SK-N-SH (cell line): ENCODE results near the gene ETV6. TPM values are rescaled to one million over a fixed set of nuclear protein-coding genes. Genes with fewer than 3 reads are reported as not detected.

Source experiments
- CTCF ChIA-PET: fragments of 300-600, 350-600 bp; formaldehyde crosslinking; extraction: SDS; loops from one replicate; lab custom pipeline; 2021; lab: Yijun Ruan, JAX
- POLR2A ChIA-PET: fragments of 350-600 bp; sonication (Branson Sonifier 250); formaldehyde crosslinking; extraction: SDS; loops from one replicate; lab custom pipeline; 2020; ENCODE audit warnings: antibody characterized with exemption, inconsistent platforms; lab: Yijun Ruan, JAX
- DNase-seq: peaks from one replicate; pipeline ENCODE4 v3.0.0; 2012
- H2AFZ ChIP-seq: fragments of 200-600 bp; sonication (generic); 2 replicates; pipeline ENCODE4 v1.8.1; 2016; ENCODE audit warnings: antibody characterized with exemption, mild to moderate bottlenecking, low read depth
- H3F3A ChIP-seq: fragments of 200-600 bp; sonication (generic); replicated peaks from 2 replicates; pipeline ENCODE3; 2016; ENCODE audit warnings: antibody characterized with exemption, mild to moderate bottlenecking; ENCODE audit not compliant: insufficient read depth
- H3K27ac ChIP-seq, 2 experiments: fragments of 200-500 bp in 1 of 2; fragments of 200-600 bp in 1 of 2; sonication (Bioruptor generic) in 1 of 2; sonication (generic), shearing (Covaris generic) in 1 of 2; 2 replicates each; pipeline versions ENCODE4 v1.5.1 to v1.6.1; 2014 to 2016; ENCODE audit warnings: low read depth in 2 of 2, inconsistent platforms in 1 of 2, low read length in 1 of 2, mild to moderate bottlenecking in 1 of 2, mixed read lengths in 1 of 2
- H3K27me3 ChIP-seq: fragments of 200-600 bp; sonication (generic), shearing (Covaris generic); 2 replicates; pipeline ENCODE4 v1.6.1; 2016; ENCODE audit warnings: mixed run types; ENCODE audit not compliant: insufficient read depth
- H3K36me3 ChIP-seq, 2 experiments: fragments of 200-500 bp in 1 of 2; fragments of 200-600 bp in 1 of 2; sonication (Bioruptor generic) in 1 of 2; sonication (generic) in 1 of 2; replicated peaks in 1 of 2; 2 replicates each; pipeline versions ENCODE3 to v1.5.1; 2014 to 2016; ENCODE audit warnings: low read length in 1 of 2, mild to moderate bottlenecking in 1 of 2; ENCODE audit not compliant: insufficient read depth in 2 of 2, control insufficient read depth in 1 of 2
- H3K4me1 ChIP-seq, 2 experiments: fragments of 200-500 bp in 1 of 2; fragments of 200-600 bp in 1 of 2; sonication (Bioruptor generic) in 1 of 2; sonication (generic), shearing (Covaris generic) in 1 of 2; 2 replicates each; pipeline versions ENCODE4 v1.5.1 to v1.6.1; 2014 to 2016; ENCODE audit warnings: low read depth in 1 of 2, low read length in 1 of 2, mixed run types in 1 of 2; ENCODE audit not compliant: insufficient read depth in 2 of 2, control insufficient read depth in 1 of 2
- H3K4me2 ChIP-seq: fragments of 200-600 bp; sonication (generic), shearing (Covaris generic); 2 replicates; pipeline ENCODE4 v1.6.1; 2017; ENCODE audit warnings: mixed run types
- H3K4me3 ChIP-seq, 2 experiments: fragments of 200-500 bp in 1 of 2; fragments of 200-600 bp in 1 of 2; sonication (Bioruptor generic) in 1 of 2; sonication (generic), shearing (Covaris generic) in 1 of 2; 2 replicates each; pipeline versions ENCODE4 v1.5.1 to v1.8.1; 2014 to 2016; ENCODE audit warnings: low read depth in 2 of 2, inconsistent platforms in 1 of 2, low read length in 1 of 2, mild to moderate bottlenecking in 1 of 2, mixed read lengths in 1 of 2, moderate library complexity in 1 of 2
- H3K79me2 ChIP-seq: fragments of 200-600 bp; sonication (generic); 2 replicates; pipeline ENCODE4 v1.8.1; 2017; ENCODE audit warnings: mild to moderate bottlenecking; ENCODE audit not compliant: insufficient read depth
- H3K9ac ChIP-seq: fragments of 200-600 bp; sonication (generic); 2 replicates; pipeline ENCODE4 v1.6.1; 2017; ENCODE audit warnings: mixed run types
- H3K9me2 ChIP-seq: fragments of 200-600 bp; sonication (generic); 2 replicates; pipeline ENCODE4 v1.6.1; 2017; ENCODE audit warnings: mixed run types
- H3K9me3 ChIP-seq: fragments of 200-600 bp; sonication (generic); 2 replicates; pipeline ENCODE4 v1.6.1; 2017; ENCODE audit warnings: mixed run types, mild to moderate bottlenecking, moderate library complexity
- H4K20me1 ChIP-seq: fragments of 200-600 bp; sonication (generic); 2 replicates; pipeline ENCODE4 v1.6.1; 2017; ENCODE audit warnings: mild to moderate bottlenecking, mixed run types; ENCODE audit not compliant: insufficient read depth
- CHD2 ChIP-seq: fragments of 150-350 bp; IDR thresholded peaks from 2 replicates; pipeline ENCODE4 v1.6.1; 2018; ENCODE audit warnings: low read length; ENCODE audit not compliant: partially characterized antibody
- FOSL2 ChIP-seq: IDR thresholded peaks from 2 replicates; pipeline ENCODE4 v1.4.0; 2012; ENCODE audit warnings: low read depth, mild to moderate bottlenecking, moderate library complexity, borderline replicate concordance
- GATA2 ChIP-seq: sonication (generic); formaldehyde crosslinking; IDR thresholded peaks from 2 replicates; pipeline ENCODE4 v1.5.0; 2020; ENCODE audit warnings: mild to moderate bottlenecking, missing genetic modification reagents
- IRF3 ChIP-seq: fragments of 150-350 bp; IDR thresholded peaks from 2 replicates; pipeline ENCODE4 v1.6.1; 2016; ENCODE audit warnings: mild to moderate bottlenecking, low read depth, low read length
- MAX ChIP-seq: IDR thresholded peaks from 2 replicates; pipeline ENCODE4 v1.4.0; 2012; ENCODE audit warnings: low read depth
- MXI1 ChIP-seq: IDR thresholded peaks from 2 replicates; pipeline ENCODE4 v1.6.1; 2012; ENCODE audit warnings: mild to moderate bottlenecking, low read depth, low read length, improper control_type of control experiment
- NFIC ChIP-seq: IDR thresholded peaks from 2 replicates; pipeline ENCODE4 v1.4.0; 2012; ENCODE audit warnings: borderline replicate concordance
- PBX3 ChIP-seq: IDR thresholded peaks from 2 replicates; pipeline ENCODE4; 2012
- RFX5 ChIP-seq: IDR thresholded peaks from 2 replicates; pipeline ENCODE4 v1.6.1; 2012; ENCODE audit warnings: mild to moderate bottlenecking, improper control_type of control experiment, low read length
- SMC3 ChIP-seq: IDR thresholded peaks from 2 replicates; pipeline ENCODE4 v1.6.1; 2012; ENCODE audit warnings: low read depth, low read length, improper control_type of control experiment
- TCF12 ChIP-seq: IDR thresholded peaks from 2 replicates; pipeline ENCODE4 v1.4.0; 2012
- WGBS: methylation state at CpG from one replicate; pipeline ENCODE4 v1.1.6; 2017; ENCODE audit warnings: low lambda C conversion rate; 5-methylcytosine and 5-hydroxymethylcytosine counted together
- polyA plus RNA-seq, 3 experiments: library from polyadenylated mRNA; depleted of rRNA; stranded (reverse); fragments of >200 nt; gene quantifications; 2 replicates each; pipeline ENCODE4 v1.2.3, GENCODE V29; 2012

Gene ETV6
- polyA plus RNA-seq, 1 of the 3 experiments (the other 2 are of a cell fraction): 4.0 TPM

- TF ChIP-seq IRF3 (no peak), MXI1 (no peak), CHD2 (no peak)
- TF ChIP-seq, all 33 proteins: peak for 0
Measured at GRCh38 chr12:11730299-11731041, 81.0 kb downstream of the ETV6 start (continued).

- Histone ChIP-seq H3K4me1 (peaks cover 0 to 13% of the 10 kb centered on the region in 2 experiments; a peak in 3 of 4 replicates), H3K27me3 (no peaks in the 10 kb centered on the region), H3K36me3 (no peaks in the 10 kb centered on the region), H3F3A (peaks cover 15% of the 10 kb centered on the region), H3K4me3 (no peak overlapping the region), H3K9ac (no peak overlapping the region), H4K20me1 (no peaks in the 10 kb centered on the region), H3K4me2 (peak overlapping the region; percentile 59), H3K9me3 (no peaks in the 10 kb centered on the region), H2AFZ (no peak overlapping the region), H3K9me2 (no peaks in the 10 kb centered on the region), H3K27ac (peak overlapping the region; percentile 16 to 76; a peak in 3 of 4 replicates), H3K79me2 (peaks cover 91% of the 10 kb centered on the region)
- no peak for TF ChIP-seq SMC3
- no peak for TF ChIP-seq NFIC
- no peak for TF ChIP-seq MAX
- no peak for TF ChIP-seq GATA2
- no peak for TF ChIP-seq RFX5
- DNase-seq: no peak
- WGBS: 100% methylated on average over 1 of the region's 1 CpG
- ChIA-PET CTCF (interaction anchor here (0.9 to 1.4 kb wide), 2 partner anchors 10 to 225 kb away, joined by 3 read pairs; no protein-coding TSS in a partner anchor), POLR2A (no interaction called here)
Measured at GRCh38 chr12:11731042-11731357, 81.5 kb downstream of the ETV6 start.

GRCh38 chr12:11731455-11731854, 82.0 kb downstream of the ETV6 start:
- WGBS: 27% methylated on average over 3 of the region's 3 CpGs
- Histone ChIP-seq H3K9me2 (no peaks in the 10 kb centered on the region), H3K27ac (peak overlapping the region; percentile 28 to 76; a peak in 3 of 4 replicates), H3K27me3 (no peaks in the 10 kb centered on the region), H4K20me1 (no peaks in the 10 kb centered on the region), H3K9me3 (no peaks in the 10 kb centered on the region), H3K9ac (0 out of 2 replicates have a peak overlapping the region, but pooled peaks have one; percentile 24), H3K79me2 (peaks cover 91% of the 10 kb centered on the region), H3F3A (peaks cover 15% of the 10 kb centered on the region), H3K4me3 (no peak overlapping the region), H3K4me2 (peak overlapping the region; percentile 59), H2AFZ (no peak overlapping the region), H3K36me3 (no peaks in the 10 kb centered on the region), H3K4me1 (peaks cover 0 to 13% of the 10 kb centered on the region in 2 experiments; a peak in 3 of 4 replicates)
- ChIA-PET CTCF (interaction anchor here (0.9 kb wide), 1 partner anchor 225 kb away, joined by 3 read pairs; no protein-coding TSS in a partner anchor), POLR2A (no interaction called here)
- no peak for DNase-seq
- TF ChIP-seq PBX3 (no peak), MAX (no peak), FOSL2 (peak; percentile 38; the same call in 1 of the 2 replicates), TCF12 (peak; percentile 24; the same call in 1 of the 2 replicates)
